ENCODE measurements around the gene UGT2B7.

Gene UGT2B7

GRCh38 chr4:69134471-69134870 lies 38.2 kb downstream of the UGT2B7 start:
- DNase-seq (ENCODE audit: insufficient read length, low spot score) (no peak), FAIRE-seq (no peak)

DNA sequence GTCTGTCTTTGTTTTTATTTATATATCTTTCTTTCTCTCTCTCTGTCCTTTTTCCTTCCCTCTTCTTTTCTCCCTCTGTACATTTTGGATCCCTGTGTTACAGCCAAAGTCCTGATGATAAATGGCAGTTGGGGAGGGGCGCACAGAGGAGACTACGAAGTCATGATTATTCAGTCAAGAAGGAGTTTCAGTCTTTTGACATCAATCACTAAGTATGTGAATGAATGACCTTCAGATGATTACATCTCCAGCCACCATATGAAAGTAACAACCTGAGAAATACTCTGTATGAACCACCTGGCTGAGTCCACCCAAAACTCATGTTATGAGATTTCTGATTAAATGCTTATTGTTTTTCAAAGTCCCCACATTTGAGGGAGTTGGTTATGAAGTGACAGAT lies 45.0 kb downstream of the UGT2B7 start:
- DNase-seq (ENCODE audit: insufficient read length, low spot score) (no peak), FAIRE-seq (no peak)

DNA sequence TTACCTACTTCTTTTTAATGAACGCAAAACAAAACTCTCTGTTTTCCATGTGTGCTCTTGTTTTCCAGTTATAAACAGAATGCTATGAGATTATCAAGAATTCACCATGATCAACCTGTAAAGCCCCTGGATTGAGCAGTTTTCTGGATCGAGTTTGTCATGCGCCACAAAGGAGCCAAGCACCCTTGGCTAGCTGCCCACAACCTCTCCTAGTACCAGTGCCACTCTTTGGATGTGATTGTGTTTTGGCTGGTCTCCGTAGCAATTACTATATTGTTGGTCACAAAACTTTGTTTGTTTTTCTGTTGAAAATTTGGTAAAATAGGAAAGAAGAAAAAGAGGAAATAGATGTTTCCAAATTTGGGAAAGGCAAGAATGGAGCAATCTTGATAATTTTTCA lies 51.1 kb downstream of the UGT2B7 start:
- DNase-seq (ENCODE audit: insufficient read length, low spot score) (no peak), FAIRE-seq (no peak)

- FAIRE-seq (no peak), DNase-seq (ENCODE audit: insufficient read length, low spot score) (no peak)
Measured at GRCh38 chr4:69154021-69154420, 57.7 kb downstream of the UGT2B7 start.

- DNase-seq (ENCODE audit: insufficient read length, low spot score) (no peak), FAIRE-seq (peak; percentile 35)
Measured at GRCh38 chr4:69156913-69157312, 60.6 kb downstream of the UGT2B7 start.
